ENCODE data around the gene PHAX. TPM values are rescaled to one million over a fixed set of nuclear protein-coding genes. Genes with fewer than 3 reads are reported as not detected.
"Not testable (repeated sequence)": the region's sequence is repeated elsewhere in the genome, so short reads cannot be mapped to it uniquely, and the experiment has no call there.

Gene PHAX
- polyA plus RNA-seq, 2 of the 4 experiments (the other 2 are of a cell fraction), result 74.8 to 90.2 TPM

- no peak for FAIRE-seq
- ChIA-PET CTCF (no interaction called here), POLR2A (interaction anchor here (0.6 kb wide), 1 partner anchor 50 kb away, joined by 3 read pairs; no protein-coding TSS in a partner anchor)
- no peak for DNase-seq (ENCODE audit: low read depth in 1 of 2, low spot score in 1 of 2)
- Histone ChIP-seq H3K27ac (no peak overlapping the region), H3K4me2 (no peak overlapping the region), H3K4me1 (peaks cover 18% of the 10 kb centered on the region), H3K9me3 (0 out of 3 replicates have a peak, but pooled peaks cover 8% of the 10 kb centered on the region), H3K4me3 (no peak overlapping the region)
- 47% methylated on average over 1 of the region's 1 CpG for WGBS (ENCODE audit: missing lambda C conversion rate)
- no peak for TF ChIP-seq RFX5 (IDR thresholded peaks at IDR 0.05)
- peak; percentile 99 for TF ChIP-seq FOXS1 (CRISPR knock-in tag; IDR thresholded peaks at IDR 0.05)
- TF ChIP-seq FOSL2 (IDR thresholded peaks at IDR 0.05), result no peak
- TF ChIP-seq FOSL2 (CRISPR knock-in tag; IDR thresholded peaks at IDR 0.05), result peak; percentile 52
- no peak for TF ChIP-seq PHF8 (IDR thresholded peaks at IDR 0.05; ENCODE audit: borderline replicate concordance, low read depth)
- TF ChIP-seq CBX8 (IDR thresholded peaks at IDR 0.05), result no peak
- no peak for TF ChIP-seq NR3C1 (IDR thresholded peaks at IDR 0.05)
- ATAC-seq, result 0 out of 6 replicates have a peak, but pooled peaks of 1 of the 2 experiments have one; percentile 34
Observed at GRCh38 chr5:126645132-126645531, 44.4 kb downstream of the PHAX start.

- DNase-seq (ENCODE audit: low read depth in 1 of 2, low spot score in 1 of 2), result no peak
- Histone ChIP-seq H3K4me3 (no peak overlapping the region), H3K4me2 (no peak overlapping the region), H3K4me1 (peaks cover 18% of the 10 kb centered on the region), H3K9me3 (0 out of 3 replicates have a peak, but pooled peaks cover 8% of the 10 kb centered on the region), H3K27ac (no peak overlapping the region)
- ATAC-seq, result no peak
- no peak for FAIRE-seq
- no peak for TF ChIP-seq EHMT2 (IDR thresholded peaks at IDR 0.05; ENCODE audit: low read depth)
- no peak for TF ChIP-seq FOSL2 (IDR thresholded peaks at IDR 0.05)
- TF ChIP-seq FOSL2 (CRISPR knock-in tag; IDR thresholded peaks at IDR 0.05), result no peak
- no peak for TF ChIP-seq EHF (CRISPR knock-in tag; IDR thresholded peaks at IDR 0.05)
- no peak for TF ChIP-seq RAD21 (conservative IDR thresholded peaks at IDR 0.05 in 1 of 2, IDR thresholded peaks at IDR 0.05 in 1 of 2)
- TF ChIP-seq MAZ (IDR thresholded peaks at IDR 0.05; ENCODE audit: borderline replicate concordance, low read depth, low read length), result no peak
- no peak for TF ChIP-seq RARB (CRISPR knock-in tag; IDR thresholded peaks at IDR 0.05)
- TF ChIP-seq GATA3 (IDR thresholded peaks at IDR 0.05; ENCODE audit: borderline replicate concordance), result no peak
- no peak for TF ChIP-seq HES2 (IDR thresholded peaks at IDR 0.05)
- no peak for TF ChIP-seq ZFP36 (IDR thresholded peaks at IDR 0.05; ENCODE audit: borderline replicate concordance, partially characterized antibody)
- no peak for TF ChIP-seq ESRRA (IDR thresholded peaks at IDR 0.05; ENCODE audit: borderline replicate concordance, low read length)
- no peak for TF ChIP-seq MYC (IDR thresholded peaks at IDR 0.05; ENCODE audit: borderline replicate concordance, low read length)
- TF ChIP-seq JUNB (IDR thresholded peaks at IDR 0.05), result no peak
- no peak for TF ChIP-seq KDM5A (IDR thresholded peaks at IDR 0.05)
- no peak for TF ChIP-seq BHLHE40 (IDR thresholded peaks at IDR 0.05; ENCODE audit: low read depth, low read length)
- TF ChIP-seq CHD4 (IDR thresholded peaks at IDR 0.05; ENCODE audit: borderline replicate concordance), result no peak
- TF ChIP-seq ZC3H11A (IDR thresholded peaks at IDR 0.05), result no peak
- no peak for TF ChIP-seq HOXB13 (CRISPR knock-in tag; IDR thresholded peaks at IDR 0.05; ENCODE audit: low read depth)
- no peak for TF ChIP-seq EP300 (IDR thresholded peaks at IDR 0.05)
- no peak for TF ChIP-seq FOSB (CRISPR knock-in tag; IDR thresholded peaks at IDR 0.05)
- TF ChIP-seq CBX2 (IDR thresholded peaks at IDR 0.05; ENCODE audit: borderline replicate concordance, low read depth), result no peak
- CTCF ChIA-PET, result interaction anchor here (1.2 to 1.8 kb wide), 3 partner anchors 10 to 845 kb away, joined by 3 to 5 read pairs (median 4); no protein-coding TSS in a partner anchor
- POLR2A ChIA-PET, result no interaction called here
Observed at GRCh38 chr5:126647071-126647470, 46.3 kb downstream of the PHAX start.

GRCh38 chr5:126648471-126648870, 47.7 kb downstream of the PHAX start:
- DNase-seq (ENCODE audit: low read depth in 1 of 2, low spot score in 1 of 2) (no peak), ATAC-seq (no peak; a peak in 1 of 6 replicates), FAIRE-seq (no peak)
- H3K27ac ChIP-seq, result peak overlapping the region in 1 of 2 experiments; percentile 47; a peak in 3 of 6 replicates
- peaks cover 18% of the 10 kb centered on the region for H3K4me1 ChIP-seq
- peak overlapping the region; percentile 70; the same call in 2 of the 3 replicates for H3K4me2 ChIP-seq
- POLR2A ChIA-PET, result no interaction called here
- H3K4me3 ChIP-seq, result no peak overlapping the region
- CTCF ChIA-PET, result no interaction called here
- 0 out of 3 replicates have a peak, but pooled peaks cover 8% of the 10 kb centered on the region for H3K9me3 ChIP-seq
- WGBS (ENCODE audit: missing lambda C conversion rate), result 91% methylated on average over 4 of the region's 4 CpGs
- TF ChIP-seq HOXB13 (CRISPR knock-in tag; IDR thresholded peaks at IDR 0.05; ENCODE audit: low read depth), result no peak
- TF ChIP-seq GATA3 (IDR thresholded peaks at IDR 0.05; ENCODE audit: borderline replicate concordance), result no peak
- TF ChIP-seq EHF (CRISPR knock-in tag; IDR thresholded peaks at IDR 0.05), result no peak
- no peak for TF ChIP-seq E2F6 (IDR thresholded peaks at IDR 0.05; ENCODE audit: borderline replicate concordance, low read depth)
- TF ChIP-seq RCOR1 (IDR thresholded peaks at IDR 0.05; ENCODE audit: low read depth, low read length), result no peak
- no peak for TF ChIP-seq HMGXB4 (CRISPR knock-in tag; IDR thresholded peaks at IDR 0.05; ENCODE audit: borderline replicate concordance)
- no peak for TF ChIP-seq CBX2 (IDR thresholded peaks at IDR 0.05; ENCODE audit: borderline replicate concordance, low read depth)
- TF ChIP-seq MYC (IDR thresholded peaks at IDR 0.05; ENCODE audit: borderline replicate concordance, low read length), result no peak

- H3K27ac ChIP-seq, result peak overlapping the region; percentile 37 to 47; a peak in 3 of 6 replicates
- H3K9me3 ChIP-seq, H3K4me3 ChIP-seq, FAIRE-seq, POLR2A ChIA-PET: not testable (repeated sequence)
- CTCF ChIA-PET, result interaction anchor here (1.1 to 1.3 kb wide), 2 partner anchors 8 to 9 kb away, joined by 3 read pairs; no protein-coding TSS in a partner anchor
- ATAC-seq, result peak in 1 of 2 experiments; percentile 84; a peak in 3 of 6 replicates
- H3K4me1 ChIP-seq, result peaks cover 19% of the 10 kb centered on the region
- peak overlapping the region; percentile 70 for H3K4me2 ChIP-seq
- DNase-seq (ENCODE audit: low read depth in 1 of 2, low spot score in 1 of 2), result peak in 1 of 2 experiments; percentile 51
- WGBS (ENCODE audit: missing lambda C conversion rate), result 21% methylated on average over 7 of the region's 7 CpGs
Observed at GRCh38 chr5:126649057-126649456, 48.3 kb downstream of the PHAX start.

Data from A549 (cell line).